HepG2 (cell line): Measurements from ENCODE around the gene RETREG2. TPM values are rescaled to one million over a fixed set of nuclear protein-coding genes. Genes with fewer than 3 reads are reported as not detected.
"Not testable (repeated sequence)": the region's sequence is repeated elsewhere in the genome, so short reads cannot be mapped to it uniquely, and the experiment has no call there.

Experiments
- ATAC-seq: fragments of 200-7000 bp; cut with Tn5 transposase; 3 replicates; pipeline ENCODE4 v1.9.1; 2020; ENCODE audit warnings: mild to moderate bottlenecking, moderate library complexity
- BruUV-seq: library from RNA; stranded (reverse); fragments of 400-500 nt; replicated peaks from 2 replicates; lab custom pipeline; 2021; lab: Mats Ljungman, UMichigan
- CTCF ChIA-PET: fragments of 300-600 bp; formaldehyde crosslinking; extraction: SDS; loops from one replicate; lab custom pipeline; 2021; ENCODE audit warnings: low total read pairs, inconsistent platforms, low intra/inter-chr PET ratio; lab: Yijun Ruan, JAX
- POLR2A ChIA-PET: fragments of 350-600 bp; sonication (Branson Sonifier 250); formaldehyde crosslinking; loops from one replicate; lab custom pipeline; 2020; ENCODE audit warnings: antibody characterized with exemption, inconsistent platforms; lab: Yijun Ruan, JAX
- DNase-seq: peaks from one replicate; pipeline ENCODE4 v3.0.0-alpha.2; 2015; ENCODE audit warnings: low spot score
- FAIRE-seq: peaks from 3 replicates; lab custom pipeline; 2011; peaks lifted over from hg19 to GRCh38; lab: Jason Lieb, UNC
- H2AFZ ChIP-seq: one replicate; pipeline ENCODE4 v1.6.1; 2011; ENCODE audit warnings: low read length, inconsistent platforms
- H3K27ac ChIP-seq: fragments of 300-600 bp; 3 replicates; pipeline ENCODE4 v1.8.0; 2011; ENCODE audit warnings: mixed run types, mild to moderate bottlenecking, mixed read lengths, low read length, inconsistent platforms; ENCODE audit not compliant: insufficient read depth; ENCODE audit errors: extremely low read length
- H3K27me3 ChIP-seq, 2 experiments: fragments of 200-600 bp in 1 of 2; 2 replicates in 1 of 2; 3 replicates in 1 of 2; pipeline versions ENCODE4 v1.6.0 to v1.8.0; 2011; ENCODE audit warnings: low read length in 2 of 2, mild to moderate bottlenecking in 2 of 2, moderate library complexity in 2 of 2, inconsistent platforms in 1 of 2; ENCODE audit not compliant: insufficient read depth in 2 of 2, control insufficient read depth in 1 of 2
- H3K36me3 ChIP-seq, 2 experiments: fragments of 200-600 bp in 1 of 2; replicated peaks in 1 of 2; 2 replicates in 1 of 2; 3 replicates in 1 of 2; pipeline versions ENCODE4 v1.5.1 to v1.8.0; 2011; ENCODE audit warnings: low read length in 2 of 2, inconsistent platforms in 1 of 2; ENCODE audit not compliant: insufficient read depth in 2 of 2, control insufficient read depth in 1 of 2
- H3K4me1 ChIP-seq: 2 replicates; pipeline ENCODE4 v1.5.1; 2012; ENCODE audit warnings: low read length, inconsistent platforms; ENCODE audit not compliant: insufficient read depth
- H3K4me2 ChIP-seq: 2 replicates; pipeline ENCODE4 v1.6.0; 2011; ENCODE audit warnings: low read depth, low read length, inconsistent platforms
- H3K4me3 ChIP-seq, 3 experiments: fragments of 200-600 bp in 1 of 3; sonication (generic), shearing (Covaris generic) in 1 of 3; replicated peaks in 1 of 3; 2 replicates each; pipeline ENCODE4 v1.5.1; 2011 to 2016; ENCODE audit warnings: low read length in 3 of 3, inconsistent platforms in 2 of 3, low read depth in 2 of 3, mild to moderate bottlenecking in 2 of 3, control low read depth in 1 of 3, mixed read lengths in 1 of 3; ENCODE audit not compliant: insufficient read depth in 1 of 3
- H3K79me2 ChIP-seq: one replicate; pipeline ENCODE4 v1.6.1; 2011; ENCODE audit warnings: low read length, inconsistent platforms; ENCODE audit not compliant: insufficient read depth
- H3K9ac ChIP-seq: 2 replicates; pipeline ENCODE4 v1.6.0; 2011; ENCODE audit warnings: mild to moderate bottlenecking, low read depth, low read length, inconsistent platforms; ENCODE audit not compliant: insufficient read depth
- H3K9me3 ChIP-seq: 2 replicates; pipeline ENCODE4 v1.5.1; 2012; ENCODE audit warnings: mild to moderate bottlenecking, low read length
- H4K20me1 ChIP-seq: 2 replicates; pipeline ENCODE4 v1.6.0; 2011; ENCODE audit warnings: inconsistent platforms, mild to moderate bottlenecking, low read length, moderate library complexity; ENCODE audit not compliant: insufficient read depth
- CTCF ChIP-seq: sonication (generic); formaldehyde crosslinking; IDR thresholded peaks from 2 replicates; pipeline ENCODE4 v1.5.0; 2020; ENCODE audit warnings: mild to moderate bottlenecking, missing genetic modification reagents, moderate library complexity
- NONO ChIP-seq, 2 experiments: fragments of 450-650 bp in 1 of 2; sonication (generic) in 1 of 2; formaldehyde crosslinking in 1 of 2; IDR thresholded peaks in 1 of 2; conservative IDR thresholded peaks in 1 of 2; 2 replicates each; pipeline versions ENCODE4 v1.6.1 to v1.8.0; 2017 to 2022; ENCODE audit warnings: mild to moderate bottlenecking in 1 of 2, missing genetic modification reagents in 1 of 2, moderate library complexity in 1 of 2
- TAF1 ChIP-seq: sonication (generic); formaldehyde crosslinking; IDR thresholded peaks from 2 replicates; pipeline ENCODE4 v1.4.0; 2020; ENCODE audit warnings: missing genetic modification reagents
- ZNF687 ChIP-seq: sonication (generic); formaldehyde crosslinking; IDR thresholded peaks from 2 replicates; pipeline ENCODE4 v1.5.1; 2020; ENCODE audit warnings: mild to moderate bottlenecking, missing genetic modification reagents, moderate library complexity
- WGBS: methylation state at CpG from one replicate; pipeline ENCODE4 v1.1.6; 2017; ENCODE audit warnings: low lambda C conversion rate; 5-methylcytosine and 5-hydroxymethylcytosine counted together
- in situ Hi-C: cut with HindIII; loops from 2 replicates; pipeline ENCODE4 v1.10.0; 2017; ENCODE audit warnings: low pct_unique_long_range_greater_than_20kb; ENCODE audit not compliant: extremely low pct_ligation_motif_present
- intact Hi-C: fragments of 100-400 bp; cut with micrococcal nuclease; formaldehyde crosslinking; loops from one replicate; pipeline ENCODE4 v1.10.0; 2022; ENCODE audit not compliant: unreplicated experiment
- polyA plus RNA-seq, 8 experiments: library from polyadenylated mRNA; depleted of rRNA in 3 of 8; stranded (reverse) in 7 of 8; unstranded in 1 of 8; fragments of >200 nt; fragmentation: Illumina TruSeq in 4 of 8; extraction: Trizol in 4 of 8; gene quantifications; 2 replicates each; pipeline versions ENCODE4 v1.2.1 to v1.2.3, GENCODE V29; 2011 to 2016; ENCODE audit warnings: low read depth in 4 of 8, missing spikeins in 1 of 8, mixed read lengths in 1 of 8; ENCODE audit not compliant: insufficient read depth in 1 of 8
- total RNA-seq, 5 experiments: library from RNA; depleted of rRNA; stranded (reverse); fragments of >200 nt; fragmentation: Illumina TruSeq; extraction: Trizol; gene quantifications; 2 replicates each; pipeline ENCODE4 v1.2.3, GENCODE V29; 2016; ENCODE audit warnings: low read depth in 1 of 5
- TF ChIP-seq, protein P1 (sequence below): IDR thresholded peaks from 2 replicates; pipeline ENCODE4 v1.6.1; 2016; ENCODE audit warnings: mild to moderate bottlenecking
- TF ChIP-seq, protein P2 (sequence below): sonication (generic); formaldehyde crosslinking; IDR thresholded peaks from 2 replicates; pipeline ENCODE4 v1.8.1; 2023; ENCODE audit warnings: mild to moderate bottlenecking, missing genetic modification reagents

Gene RETREG2
- total and polyA plus RNA-seq, 2 of the 13 experiments (the other 11 are each of a cell fraction or from before 2014, with no cell fraction given): 86.0 to 134 TPM

- BruUV-seq; H3K9ac ChIP-seq; H3K36me3 ChIP-seq; H3K9me3 ChIP-seq; H3K27me3 ChIP-seq; H3K4me2 ChIP-seq; DNase-seq; FAIRE-seq; CTCF ChIA-PET; ATAC-seq; H2AFZ ChIP-seq; intact Hi-C loops; H3K79me2 ChIP-seq; H3K4me3 ChIP-seq; in situ Hi-C loops; TF ChIP-seq NONO (IDR thresholded peaks at IDR 0.05): not testable (repeated sequence)
- Histone ChIP-seq H3K4me1 (peaks cover 42% of the 10 kb centered on the region), H3K27ac (peak overlapping the region; percentile 63)
- POLR2A ChIA-PET: interaction anchor here (0.8 to 10.9 kb wide), 13 partner anchors 6 to 199 kb away, joined by 3 to 102 read pairs (median 9); partner anchors contain the start of genes ABCB6, CNPPD1, DNAJB2 and GLB1L
- TF ChIP-seq, protein P1, sequence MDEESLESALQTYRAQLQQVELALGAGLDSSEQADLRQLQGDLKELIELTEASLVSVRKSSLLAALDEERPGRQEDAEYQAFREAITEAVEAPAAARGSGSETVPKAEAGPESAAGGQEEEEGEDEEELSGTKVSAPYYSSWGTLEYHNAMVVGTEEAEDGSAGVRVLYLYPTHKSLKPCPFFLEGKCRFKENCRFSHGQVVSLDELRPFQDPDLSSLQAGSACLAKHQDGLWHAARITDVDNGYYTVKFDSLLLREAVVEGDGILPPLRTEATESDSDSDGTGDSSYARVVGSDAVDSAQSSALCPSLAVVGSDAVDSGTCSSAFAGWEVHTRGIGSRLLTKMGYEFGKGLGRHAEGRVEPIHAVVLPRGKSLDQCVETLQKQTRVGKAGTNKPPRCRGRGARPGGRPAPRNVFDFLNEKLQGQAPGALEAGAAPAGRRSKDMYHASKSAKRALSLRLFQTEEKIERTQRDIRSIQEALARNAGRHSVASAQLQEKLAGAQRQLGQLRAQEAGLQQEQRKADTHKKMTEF (CRISPR knock-in tag): 0 out of 2 replicates have a peak, but pooled peaks have one; percentile 13
- TF ChIP-seq, protein P2, sequence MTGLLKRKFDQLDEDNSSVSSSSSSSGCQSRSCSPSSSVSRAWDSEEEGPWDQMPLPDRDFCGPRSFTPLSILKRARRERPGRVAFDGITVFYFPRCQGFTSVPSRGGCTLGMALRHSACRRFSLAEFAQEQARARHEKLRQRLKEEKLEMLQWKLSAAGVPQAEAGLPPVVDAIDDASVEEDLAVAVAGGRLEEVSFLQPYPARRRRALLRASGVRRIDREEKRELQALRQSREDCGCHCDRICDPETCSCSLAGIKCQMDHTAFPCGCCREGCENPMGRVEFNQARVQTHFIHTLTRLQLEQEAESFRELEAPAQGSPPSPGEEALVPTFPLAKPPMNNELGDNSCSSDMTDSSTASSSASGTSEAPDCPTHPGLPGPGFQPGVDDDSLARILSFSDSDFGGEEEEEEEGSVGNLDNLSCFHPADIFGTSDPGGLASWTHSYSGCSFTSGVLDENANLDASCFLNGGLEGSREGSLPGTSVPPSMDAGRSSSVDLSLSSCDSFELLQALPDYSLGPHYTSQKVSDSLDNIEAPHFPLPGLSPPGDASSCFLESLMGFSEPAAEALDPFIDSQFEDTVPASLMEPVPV (CRISPR knock-in tag): 0 out of 2 replicates have a peak, but pooled peaks have one; percentile 26
- 0 out of 2 replicates have a peak, but pooled peaks have one; percentile 2 for TF ChIP-seq NONO (CRISPR knock-in tag; conservative IDR thresholded peaks at IDR 0.05)
- peak; percentile 39; the same call in 1 of the 2 replicates for TF ChIP-seq ZNF687 (CRISPR knock-in tag)
- TF ChIP-seq CTCF (CRISPR knock-in tag): 0 out of 2 replicates have a peak, but pooled peaks have one; percentile 17
- 0 out of 2 replicates have a peak, but pooled peaks have one; percentile 0 for TF ChIP-seq TAF1 (CRISPR knock-in tag)
- TF ChIP-seq, all 625 proteins: peak for 6; not testable (repeated sequence) for 619
- 87% methylated on average over 17 of the region's 21 CpGs for WGBS
- not testable (repeated sequence) for H4K20me1 ChIP-seq
Measured at GRCh38 chr2:219201331-219201730, 23.3 kb downstream of the RETREG2 start.
